Bronchial epithelial cell (primary cell): ENCODE measurements around the gene CRELD2. TPM values are rescaled to one million over a fixed set of nuclear protein-coding genes. Genes with fewer than 3 reads are reported as not detected.

Experiments used
- DNase-seq: peaks from one replicate; pipeline ENCODE4 v3.0.0-alpha.2; 2010; ENCODE audit warnings: low read depth
- FAIRE-seq: peaks from 2 replicates; lab custom pipeline; 2011; peaks lifted over from hg19 to GRCh38; lab: Jason Lieb, UNC
- H3K27me3 ChIP-seq: 2 replicates; pipeline ENCODE4 v1.5.1; 2011; ENCODE audit warnings: low read length; ENCODE audit not compliant: control insufficient read depth, insufficient read depth
- H3K36me3 ChIP-seq: 2 replicates; pipeline ENCODE4 v1.5.1; 2011; ENCODE audit warnings: low read length; ENCODE audit not compliant: control insufficient read depth, insufficient read depth
- H3K4me3 ChIP-seq: 2 replicates; pipeline ENCODE4 v1.5.1; 2011; ENCODE audit warnings: mild to moderate bottlenecking, low read depth, low read length, control low read depth
- CTCF ChIP-seq: IDR thresholded peaks from 2 replicates; pipeline ENCODE4 v1.5.1; 2011; ENCODE audit warnings: mild to moderate bottlenecking, moderate library complexity, low read length, control low read depth, inconsistent platforms; ENCODE audit not compliant: insufficient read depth, severe bottlenecking
- total RNA-seq: library from RNA; depleted of rRNA; stranded (reverse); fragments of >200 nt; gene quantifications from 2 replicates; pipeline ENCODE4 v1.2.1, GENCODE V29; 2014

Gene CRELD2
- total RNA-seq, 1 donor from 2014 or later: 57.4 TPM

- no peak for TF ChIP-seq CTCF
- no peaks in the 10 kb centered on the region for H3K27me3 ChIP-seq
- DNase-seq: no peak
- H3K4me3 ChIP-seq: no peak overlapping the region
- peaks cover 11% of the 10 kb centered on the region for H3K36me3 ChIP-seq
- FAIRE-seq: no peak
Observed at GRCh38 chr22:49967706-49968208, 49.3 kb downstream of the CRELD2 start.

- DNase-seq (no peak), FAIRE-seq (no peak)
- H3K4me3 ChIP-seq: no peak overlapping the region
- no peak for TF ChIP-seq CTCF
- peaks cover 6% of the 10 kb centered on the region for H3K36me3 ChIP-seq
- no peaks in the 10 kb centered on the region for H3K27me3 ChIP-seq
Observed at GRCh38 chr22:49968313-49968830, 49.9 kb downstream of the CRELD2 start.

- Histone ChIP-seq H3K36me3 (peaks cover 2% of the 10 kb centered on the region), H3K4me3 (no peak overlapping the region), H3K27me3 (no peaks in the 10 kb centered on the region)
- FAIRE-seq: no peak
- TF ChIP-seq CTCF: no peak
- DNase-seq: no peak
Observed at GRCh38 chr22:49968831-49969661, 50.6 kb downstream of the CRELD2 start.

GRCh38 chr22:49969751-49970527 lies 51.5 kb downstream of the CRELD2 start:
- no peaks in the 10 kb centered on the region for H3K27me3 ChIP-seq
- H3K36me3 ChIP-seq: no peaks in the 10 kb centered on the region
- no peak overlapping the region for H3K4me3 ChIP-seq
- no peak for DNase-seq
- FAIRE-seq: no peak
- TF ChIP-seq CTCF: no peak

- Histone ChIP-seq H3K27me3 (no peaks in the 10 kb centered on the region), H3K36me3 (no peaks in the 10 kb centered on the region), H3K4me3 (peak overlapping the region; percentile 43)
- FAIRE-seq (peak; percentile 97), DNase-seq (peak; percentile 85)
- TF ChIP-seq CTCF: no peak
Observed at GRCh38 chr22:49970528-49971231, 52.2 kb downstream of the CRELD2 start.
